Lower leg skin (tissue), 4 donors: ENCODE results near the gene FANCC. TPM values are rescaled to one million over a fixed set of nuclear protein-coding genes. Genes with fewer than 3 reads are reported as not detected.

Source experiments
- DNase-seq, 2 donors: peaks; one replicate each; pipeline ENCODE4 v3.0.0-alpha.2; 2019; ENCODE audit warnings: low spot score in 2 of 2
- H3K4me3 ChIP-seq: fragments of 200-600 bp; sonication (generic); 2 replicates; pipeline ENCODE4 v1.5.1; 2017; ENCODE audit warnings: mild to moderate bottlenecking, low read depth; ENCODE audit not compliant: poor library complexity, severe bottlenecking
- POLR2A ChIP-seq, 2 donors: fragments of 450-650 bp; IDR thresholded peaks; one replicate each; pipeline ENCODE4 v1.6.1; 2016 to 2017; ENCODE audit warnings: antibody characterized with exemption in 2 of 2, mild to moderate bottlenecking in 1 of 2, moderate library complexity in 1 of 2
- WGBS, 2 donors: methylation state at CpG; one replicate each; pipeline ENCODE4 v1.1.5; 2018; 5-methylcytosine and 5-hydroxymethylcytosine counted together
- intact Hi-C: fragments of 100-400 bp; cut with DNase I; formaldehyde crosslinking; loops from one replicate; pipeline ENCODE4 v1.15.0; 2023; ENCODE audit warnings: low total_unique reads
- total RNA-seq, 4 donors: library from RNA; depleted of rRNA; stranded (reverse); fragments of >200 nt; gene quantifications; one replicate each; pipeline ENCODE4 v1.1.0, GENCODE V29; 2016
- TF ChIP-seq, protein P1 (sequence below), 3 donors: fragments of 450-650 bp; IDR thresholded peaks; one replicate each; pipeline ENCODE4 v1.5.1; 2016; ENCODE audit warnings: antibody characterized with exemption in 3 of 3, mild to moderate bottlenecking in 3 of 3, moderate library complexity in 2 of 3

FANCC gene
- total RNA-seq, 4 donors from 2014 or later: 6.7 to 10.2 (median 8.1) TPM

DNA sequence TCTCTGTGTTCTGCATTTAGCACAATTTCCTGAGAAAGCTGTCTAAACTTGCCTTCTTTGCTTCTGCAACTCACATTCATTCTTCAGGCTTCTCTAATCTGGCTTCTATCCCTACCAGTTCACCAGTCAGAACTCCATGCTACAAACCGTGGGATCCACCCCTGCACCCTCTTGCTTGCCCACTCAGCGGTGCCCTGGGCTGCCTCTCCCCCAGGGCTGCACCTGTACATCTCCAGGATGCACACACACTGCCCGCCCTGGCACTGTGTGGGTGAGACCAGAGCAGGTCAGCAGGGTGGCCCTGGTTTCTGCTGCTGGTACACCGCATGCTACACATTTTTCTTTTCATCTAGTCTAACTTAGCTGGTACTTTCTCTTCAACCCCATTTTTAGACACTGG lies 127.1 kb downstream of the FANCC start:
- WGBS, 2 donors: 72 to 85% methylated on average over 4 of the region's 4 CpGs
- no peak overlapping the region for H3K4me3 ChIP-seq
- intact Hi-C loops: no loop called here
- no peak for DNase-seq
- TF ChIP-seq, protein P1, sequence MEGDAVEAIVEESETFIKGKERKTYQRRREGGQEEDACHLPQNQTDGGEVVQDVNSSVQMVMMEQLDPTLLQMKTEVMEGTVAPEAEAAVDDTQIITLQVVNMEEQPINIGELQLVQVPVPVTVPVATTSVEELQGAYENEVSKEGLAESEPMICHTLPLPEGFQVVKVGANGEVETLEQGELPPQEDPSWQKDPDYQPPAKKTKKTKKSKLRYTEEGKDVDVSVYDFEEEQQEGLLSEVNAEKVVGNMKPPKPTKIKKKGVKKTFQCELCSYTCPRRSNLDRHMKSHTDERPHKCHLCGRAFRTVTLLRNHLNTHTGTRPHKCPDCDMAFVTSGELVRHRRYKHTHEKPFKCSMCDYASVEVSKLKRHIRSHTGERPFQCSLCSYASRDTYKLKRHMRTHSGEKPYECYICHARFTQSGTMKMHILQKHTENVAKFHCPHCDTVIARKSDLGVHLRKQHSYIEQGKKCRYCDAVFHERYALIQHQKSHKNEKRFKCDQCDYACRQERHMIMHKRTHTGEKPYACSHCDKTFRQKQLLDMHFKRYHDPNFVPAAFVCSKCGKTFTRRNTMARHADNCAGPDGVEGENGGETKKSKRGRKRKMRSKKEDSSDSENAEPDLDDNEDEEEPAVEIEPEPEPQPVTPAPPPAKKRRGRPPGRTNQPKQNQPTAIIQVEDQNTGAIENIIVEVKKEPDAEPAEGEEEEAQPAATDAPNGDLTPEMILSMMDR (IDR thresholded peaks at IDR 0.05): no peak
- TF ChIP-seq POLR2A (IDR thresholded peaks at IDR 0.05): no peak

DNA sequence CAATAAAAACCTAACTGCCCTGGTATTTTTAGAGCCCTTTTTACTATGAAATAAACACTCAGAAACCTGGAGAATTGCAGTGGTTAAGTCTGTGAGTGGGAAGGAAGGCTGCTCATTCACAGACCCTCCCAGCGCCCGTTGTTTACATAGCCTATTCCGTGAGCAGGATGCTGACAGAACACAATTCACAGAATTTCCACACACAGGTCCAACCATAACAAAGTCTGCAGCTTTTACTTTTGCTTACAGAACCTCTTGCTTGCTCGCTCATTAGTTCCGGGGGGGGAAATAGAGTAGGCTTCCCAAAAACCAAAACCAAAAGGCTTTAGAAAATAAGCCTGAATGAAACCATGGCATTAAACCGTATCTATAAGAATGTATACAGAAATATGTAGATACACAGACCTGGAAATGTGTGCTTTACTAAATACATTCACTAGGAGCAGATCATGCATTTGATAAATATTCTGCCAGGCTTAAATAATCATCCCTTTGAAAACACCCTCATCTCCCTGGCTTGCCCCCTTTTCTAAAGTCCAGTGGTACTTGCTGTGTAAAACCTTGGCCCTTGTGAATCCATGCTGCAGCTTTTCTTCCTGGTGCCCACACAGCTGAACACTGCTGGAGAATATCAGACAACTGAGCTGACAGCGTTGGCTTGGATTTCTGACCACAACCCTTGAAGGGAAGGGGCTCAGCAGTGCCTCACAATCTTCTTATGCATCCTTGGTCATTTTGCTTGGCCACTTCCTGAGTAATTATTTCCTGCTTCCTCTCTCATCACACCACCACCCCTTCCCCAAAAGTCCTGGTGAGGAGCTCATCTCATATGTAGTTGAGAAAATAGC lies 128.0 kb downstream of the FANCC start:
- WGBS, 2 donors: 49 to 58% methylated on average over 7 of the region's 7 CpGs
- intact Hi-C loops: no loop called here
- no peak overlapping the region for H3K4me3 ChIP-seq
- peak in 1 of 2 donors; percentile 75 for DNase-seq
- TF ChIP-seq, protein P1 (IDR thresholded peaks at IDR 0.05): no peak
- TF ChIP-seq POLR2A (IDR thresholded peaks at IDR 0.05): no peak

DNA sequence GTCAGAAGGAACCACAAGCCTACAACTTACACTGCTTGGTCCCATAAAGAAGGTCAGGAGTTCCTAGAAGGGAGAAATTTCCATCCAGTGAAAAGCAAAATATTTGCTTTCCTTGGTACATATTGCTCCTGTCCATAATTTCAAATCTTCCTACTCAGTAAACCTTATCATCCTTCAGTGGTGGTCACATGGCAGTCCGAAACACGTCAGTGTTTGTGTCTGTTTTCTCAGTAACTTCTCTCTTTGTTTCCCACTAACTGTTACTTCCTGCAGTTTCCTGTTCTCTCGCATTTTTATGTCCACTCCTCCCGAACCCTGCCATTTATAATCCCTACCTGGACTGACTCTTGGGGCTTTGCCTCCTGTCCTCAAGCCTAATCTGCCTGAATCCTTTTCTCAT lies 129.1 kb downstream of the FANCC start:
- WGBS, 2 donors: 63 to 76% methylated on average over 4 of the region's 4 CpGs
- H3K4me3 ChIP-seq: no peak overlapping the region
- TF ChIP-seq, protein P1 (IDR thresholded peaks at IDR 0.05): no peak
- TF ChIP-seq POLR2A (IDR thresholded peaks at IDR 0.05): no peak
- DNase-seq: no peak
- intact Hi-C loops: no loop called here

DNA sequence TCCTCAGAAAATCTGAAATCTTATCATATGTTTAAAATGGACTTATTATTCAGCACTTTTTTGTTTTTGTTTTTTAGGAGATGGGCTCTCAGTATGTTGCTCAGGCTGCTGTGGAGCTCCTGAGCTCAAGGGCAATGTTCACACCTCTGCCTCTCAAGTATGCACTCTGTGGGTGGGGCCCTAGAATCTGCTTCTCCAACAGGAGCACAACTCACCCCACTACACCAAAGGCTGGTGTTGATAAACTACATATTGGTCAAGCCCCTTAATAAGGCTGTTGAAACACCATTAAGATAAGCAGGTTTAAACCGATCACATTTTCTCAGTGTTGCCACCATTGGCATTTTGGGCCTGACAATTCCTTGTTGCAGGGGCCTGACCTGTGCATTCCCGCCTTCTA lies 131.6 kb downstream of the FANCC start:
- no peak overlapping the region for H3K4me3 ChIP-seq
- DNase-seq: no peak
- intact Hi-C loops: no loop called here
- WGBS, 2 donors: 96 to 97% methylated on average over 2 of the region's 2 CpGs
- TF ChIP-seq POLR2A (IDR thresholded peaks at IDR 0.05): no peak
- TF ChIP-seq, protein P1 (IDR thresholded peaks at IDR 0.05): no peak

DNA sequence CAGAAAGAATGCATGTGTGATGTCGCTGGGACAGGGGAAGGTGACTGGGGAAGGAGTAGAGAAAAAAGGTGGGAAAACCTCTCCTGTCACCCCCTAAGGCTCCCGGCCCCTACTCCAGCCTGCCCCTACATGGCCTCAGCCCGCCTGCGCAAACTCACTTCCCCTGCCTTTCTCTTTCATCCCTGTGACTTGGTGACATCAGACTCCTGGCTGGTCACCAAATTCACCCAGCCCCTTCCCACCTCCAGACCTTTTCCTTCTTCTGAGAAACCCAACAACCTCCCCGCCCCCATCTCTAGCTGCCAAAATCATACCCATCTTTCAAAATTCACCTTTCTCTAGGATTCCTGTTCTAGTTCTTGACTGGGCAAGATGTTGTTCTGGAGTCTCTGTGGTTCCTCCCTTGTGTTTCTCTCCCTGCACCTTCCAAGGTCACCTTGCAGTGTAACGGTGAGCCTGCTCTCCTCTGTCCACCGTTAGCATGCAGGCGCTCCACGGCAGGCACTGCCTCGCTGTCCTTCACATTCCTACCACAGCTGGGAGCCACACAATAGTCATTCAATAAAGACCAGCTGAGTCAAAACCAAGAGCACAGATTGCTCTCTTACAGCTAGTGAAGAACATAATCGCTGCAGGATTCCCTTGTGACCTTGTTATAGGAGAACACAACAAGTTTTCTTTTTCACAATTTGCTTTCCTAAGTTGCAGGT lies 134.5 kb downstream of the FANCC start:
- 91 to 93% methylated on average over 11 of the region's 11 CpGs for WGBS, 2 donors
- DNase-seq: no peak
- intact Hi-C loops: no loop called here
- TF ChIP-seq, protein P1 (IDR thresholded peaks at IDR 0.05): no peak
- TF ChIP-seq POLR2A (IDR thresholded peaks at IDR 0.05): no peak
- H3K4me3 ChIP-seq: no peak overlapping the region
